ENCODE data around the gene S1PR1.
"Not testable (repeated sequence)": the region's sequence is repeated elsewhere in the genome, so short reads cannot be mapped to it uniquely, and the experiment has no call there.

The S1PR1 gene

DNA sequence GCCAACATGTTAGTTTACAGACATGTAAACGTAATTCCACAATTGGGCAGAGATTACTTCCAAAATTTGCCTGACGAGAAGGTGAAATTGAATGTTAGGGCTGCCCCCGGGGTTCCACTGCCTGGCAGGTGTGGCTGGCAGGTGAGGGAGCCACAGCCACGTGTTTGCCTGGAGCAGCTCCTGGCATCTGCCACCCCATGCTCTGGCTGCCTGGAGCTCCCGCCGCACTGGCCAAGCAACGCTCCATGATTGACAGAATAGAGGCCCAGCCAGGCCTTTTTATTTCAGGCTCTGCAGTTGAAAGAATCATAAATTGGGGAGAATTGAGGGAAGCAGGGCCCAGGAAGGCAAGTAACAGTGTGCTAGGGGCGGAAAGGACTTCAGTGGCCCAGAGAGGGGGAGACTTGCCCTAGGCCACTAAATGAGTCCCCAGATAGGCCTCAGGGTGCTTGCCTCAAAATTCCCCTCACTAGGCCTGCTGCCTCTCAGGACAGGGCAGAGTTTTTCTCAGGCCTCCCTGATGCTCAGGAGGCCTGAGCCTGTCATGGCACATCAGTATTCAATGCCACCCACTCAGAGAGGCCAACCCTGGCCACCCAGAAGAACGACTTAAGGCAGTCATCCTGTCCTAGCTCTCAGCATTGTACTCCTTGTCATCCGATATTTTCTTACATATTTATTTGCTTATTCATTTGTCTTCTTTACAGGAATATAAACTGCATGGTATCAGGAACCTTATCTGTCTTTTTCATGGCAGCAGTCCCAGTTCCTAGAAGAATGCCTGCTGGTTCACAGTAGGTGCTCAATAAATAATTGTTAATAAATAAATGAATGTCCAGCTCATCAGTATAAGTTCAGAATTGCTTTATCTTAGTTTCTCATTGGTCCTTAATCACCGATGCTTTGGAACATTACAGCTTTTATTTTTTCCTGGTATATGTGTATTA is 16.6 kb upstream of the S1PR1 start:
- no peak for DNase-seq (ENCODE audit: low read depth)

DNA sequence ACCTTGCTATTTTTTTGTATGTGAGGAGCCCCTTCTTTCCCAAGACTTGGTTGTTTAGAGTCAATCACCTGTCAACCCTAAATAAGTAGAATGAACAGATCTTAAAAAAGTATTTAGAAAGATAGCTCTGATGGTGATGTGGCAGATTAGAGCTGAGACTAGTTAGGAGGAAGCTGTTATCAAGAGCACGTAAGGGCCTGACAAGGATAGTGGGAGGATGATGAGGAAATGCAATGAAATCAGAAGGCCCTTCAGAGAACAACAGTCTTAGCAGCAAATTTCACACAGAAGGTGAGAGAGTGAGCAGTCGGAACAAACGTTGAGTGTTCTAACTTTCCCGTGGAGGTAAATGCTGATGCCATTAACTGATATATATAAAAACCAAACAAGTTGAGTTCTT is 15.9 kb upstream of the S1PR1 start:
- peak; percentile 37 for DNase-seq (ENCODE audit: low read depth)

DNA sequence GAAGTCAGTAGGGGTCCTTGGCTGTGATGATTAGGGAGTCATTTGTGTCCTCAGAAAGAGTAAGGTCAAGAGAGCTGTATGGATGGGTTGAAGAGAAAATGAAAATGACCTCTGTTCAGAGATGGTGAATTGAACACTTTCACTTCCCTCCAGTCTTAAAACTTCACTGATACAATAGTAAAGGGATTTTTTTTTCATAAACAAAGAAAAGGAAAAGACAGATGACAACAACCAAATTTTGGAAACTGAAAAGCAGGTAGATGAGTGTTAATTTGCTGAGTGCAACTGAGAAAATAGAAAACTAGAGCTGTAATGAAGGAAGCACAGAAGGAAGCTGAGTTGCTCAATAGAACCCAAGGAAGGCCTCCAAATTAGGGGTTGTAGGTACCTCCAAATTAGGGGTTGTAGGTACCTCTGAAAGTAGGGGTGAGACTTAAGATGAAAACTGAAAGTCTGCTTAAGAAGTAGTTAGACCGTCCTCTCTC is 14.8 kb upstream of the S1PR1 start:
- DNase-seq (ENCODE audit: low read depth), result no peak

DNA sequence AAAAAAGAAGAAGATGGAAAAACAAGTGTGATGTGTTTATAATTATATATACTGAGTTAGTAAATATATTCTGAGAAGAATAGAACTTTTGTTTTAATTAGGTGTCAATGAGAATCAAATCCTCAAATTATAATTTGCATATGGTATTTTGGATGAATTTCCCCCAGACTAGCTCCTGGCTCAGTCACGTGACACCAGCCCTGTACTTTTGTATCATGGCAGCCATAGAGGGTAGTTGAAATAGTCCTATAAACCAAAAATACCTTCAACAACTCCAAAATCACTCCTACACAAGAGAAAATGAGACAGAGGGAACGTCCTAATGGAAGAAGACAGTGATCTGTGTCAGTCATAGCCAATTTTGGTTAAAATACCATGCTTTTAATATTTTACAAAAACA is 9.0 kb upstream of the S1PR1 start:
- DNase-seq (ENCODE audit: low read depth), result no peak

DNA sequence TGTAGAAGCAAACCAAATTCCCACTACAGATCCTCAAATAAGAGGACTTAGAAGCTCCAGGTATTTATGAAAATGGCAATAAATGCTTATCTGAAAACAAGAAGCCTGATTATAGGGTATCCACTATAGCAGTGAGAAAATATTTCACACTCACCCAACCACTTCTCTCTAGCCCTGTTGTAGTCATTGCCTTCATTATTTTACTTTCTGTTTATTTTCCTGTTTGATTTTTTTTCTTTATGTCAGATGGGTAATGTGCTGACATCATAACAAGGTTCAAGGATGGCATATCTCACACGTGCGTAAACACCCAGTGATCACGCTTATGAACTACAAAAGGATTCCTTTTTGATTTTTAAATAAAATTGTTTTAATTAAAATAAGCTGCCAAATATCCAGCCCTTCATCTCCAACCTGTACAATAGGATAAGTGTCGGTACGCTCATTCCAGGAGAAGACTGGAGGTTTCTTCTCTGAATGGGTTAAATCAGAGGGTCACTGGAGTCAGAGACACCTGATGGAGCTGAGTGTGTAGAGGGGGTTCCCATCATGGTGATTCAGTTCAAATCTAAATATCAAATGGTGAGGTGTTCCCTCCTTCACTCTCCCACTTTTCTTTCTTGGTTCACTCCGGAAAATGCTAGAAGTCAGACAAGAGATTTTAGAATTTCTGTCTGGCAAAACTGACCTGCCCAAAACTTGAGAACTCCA is 8.2 kb upstream of the S1PR1 start:
- DNase-seq (ENCODE audit: low read depth), result no peak

DNA sequence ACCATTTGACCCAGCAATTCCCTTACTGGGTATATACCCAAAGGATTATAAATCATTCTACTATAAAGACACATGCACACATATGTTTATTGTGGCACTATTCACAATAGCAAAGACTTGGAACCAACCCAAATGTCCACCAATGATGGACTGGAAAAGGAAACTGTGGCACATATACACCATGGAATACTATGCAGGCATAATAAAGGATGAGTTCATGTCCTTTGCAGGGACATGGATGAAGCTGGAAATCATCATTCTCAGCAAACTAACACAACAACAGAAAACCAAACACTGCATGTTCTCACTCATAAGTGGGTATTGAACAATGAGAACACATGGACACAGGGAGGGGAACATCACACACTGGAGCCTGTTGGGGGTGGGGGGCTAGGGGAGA is 4.6 kb upstream of the S1PR1 start:
- not testable (repeated sequence) for DNase-seq (ENCODE audit: low read depth)

DNA sequence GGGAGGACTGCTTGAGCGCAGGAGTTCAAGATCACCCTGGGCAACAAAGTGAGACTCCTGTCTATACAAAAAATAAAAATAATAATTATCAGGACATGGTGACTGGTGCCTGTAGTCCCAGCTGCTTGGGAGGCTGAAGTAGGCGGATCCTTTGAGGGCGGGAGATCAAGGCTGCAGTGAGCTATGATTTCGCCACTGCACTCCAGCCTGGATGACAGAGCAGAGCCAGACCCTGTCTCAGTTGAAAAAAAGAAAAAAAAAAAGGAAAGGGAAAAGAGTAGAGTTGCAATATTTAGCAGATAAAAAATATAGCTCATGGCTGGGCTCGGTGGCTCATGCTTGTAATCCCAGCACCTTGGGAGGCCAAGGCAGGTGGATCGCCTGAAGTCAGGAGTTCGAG is 3.3 kb upstream of the S1PR1 start:
- DNase-seq (ENCODE audit: low read depth), result peak; percentile 20

DNA sequence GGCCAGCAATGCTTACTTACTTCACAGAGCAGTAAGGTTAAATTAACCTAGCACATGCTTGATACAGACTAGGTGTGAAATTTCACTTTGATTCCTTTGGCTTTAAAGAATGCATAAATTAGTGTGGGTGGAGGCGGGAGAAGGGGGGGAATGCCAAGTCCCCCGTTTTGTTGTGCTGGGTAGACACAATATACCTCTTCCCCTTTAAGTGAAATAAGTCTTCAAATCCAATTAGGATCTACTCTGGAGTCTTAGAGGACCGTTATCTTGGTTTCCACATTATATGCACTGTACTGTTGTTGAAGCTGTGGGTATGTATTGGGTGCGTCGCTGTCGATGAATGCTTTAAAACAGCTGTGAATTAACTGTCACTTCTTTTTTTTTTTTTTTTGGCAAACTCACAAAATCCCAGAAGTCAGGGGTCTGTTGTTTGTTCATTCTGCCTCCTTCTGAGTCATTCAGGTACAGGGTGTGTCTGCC is 1.6 kb upstream of the S1PR1 start:
- no peak for DNase-seq (ENCODE audit: low read depth)

DNA sequence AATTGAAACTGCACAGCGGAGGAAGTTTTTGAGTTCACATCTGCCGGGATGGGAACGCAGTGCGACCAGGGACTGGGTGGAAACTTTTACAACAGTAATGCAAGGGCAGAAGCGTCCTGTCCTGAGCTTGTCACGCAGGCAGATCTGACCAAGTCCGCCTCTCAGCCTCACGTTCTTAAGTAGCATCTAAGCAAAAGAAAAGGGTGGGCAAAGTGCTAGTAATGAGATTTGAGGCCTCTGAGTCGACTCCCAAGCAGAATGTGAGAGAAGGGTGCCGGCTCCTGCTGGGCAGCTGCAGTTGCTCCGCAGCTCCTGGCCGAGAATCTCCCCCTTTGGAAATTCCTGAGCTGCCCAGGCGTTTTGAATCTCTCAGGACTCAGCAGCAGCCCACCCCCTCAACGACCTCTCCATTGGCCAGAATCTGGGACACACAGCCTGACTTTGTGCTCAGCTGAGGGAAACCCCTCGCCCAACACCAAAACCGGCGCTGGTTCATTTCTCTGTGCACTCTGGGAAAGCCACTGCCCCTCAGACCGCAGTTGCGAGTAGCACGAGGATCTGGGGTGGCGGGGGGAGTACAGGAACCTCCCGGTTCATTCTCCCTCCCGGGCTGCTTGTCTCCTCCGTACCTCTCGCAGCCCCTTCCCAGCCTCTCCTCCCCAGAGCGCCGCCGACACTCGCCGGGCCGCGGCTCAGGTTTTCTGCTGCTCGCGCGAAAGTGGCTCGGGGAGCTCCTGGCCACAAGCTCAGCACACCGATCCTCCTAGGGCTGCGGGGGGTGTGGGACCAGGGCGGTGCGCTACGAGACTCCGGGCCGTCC is 913 bp upstream of the S1PR1 start:
- DNase-seq (ENCODE audit: low read depth), result peak; percentile 27

DNA sequence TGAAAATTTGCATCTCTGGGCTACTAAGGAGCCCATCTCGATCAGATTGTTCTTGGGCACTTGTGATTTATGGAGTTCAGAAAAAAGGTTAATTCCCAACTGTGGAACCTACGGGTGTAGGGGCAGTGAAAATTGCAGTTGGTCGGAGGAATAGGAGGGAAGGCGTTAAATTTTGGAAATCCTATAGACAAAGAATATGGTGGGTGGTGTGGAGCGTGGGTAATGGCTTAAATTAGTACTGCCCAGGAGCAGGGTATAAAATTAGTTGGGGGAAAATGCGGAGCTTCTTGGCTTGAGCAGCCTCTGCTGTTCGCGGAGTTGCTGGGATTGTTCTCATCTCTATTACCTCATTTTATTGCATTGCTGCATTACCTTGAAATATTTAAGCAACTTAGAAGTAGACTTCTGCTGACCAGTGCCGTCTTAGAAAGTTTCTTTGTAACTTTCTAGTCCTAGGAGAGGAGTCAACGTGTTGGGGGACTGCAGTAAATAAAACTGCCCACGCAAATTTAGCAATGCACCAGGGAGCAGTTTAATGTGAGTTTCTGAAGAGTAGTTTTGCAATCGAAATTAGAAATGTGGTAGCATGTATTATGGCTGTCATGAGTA is 514 bp downstream of the S1PR1 start:
- DNase-seq (ENCODE audit: low read depth), result peak; percentile 95

DNA sequence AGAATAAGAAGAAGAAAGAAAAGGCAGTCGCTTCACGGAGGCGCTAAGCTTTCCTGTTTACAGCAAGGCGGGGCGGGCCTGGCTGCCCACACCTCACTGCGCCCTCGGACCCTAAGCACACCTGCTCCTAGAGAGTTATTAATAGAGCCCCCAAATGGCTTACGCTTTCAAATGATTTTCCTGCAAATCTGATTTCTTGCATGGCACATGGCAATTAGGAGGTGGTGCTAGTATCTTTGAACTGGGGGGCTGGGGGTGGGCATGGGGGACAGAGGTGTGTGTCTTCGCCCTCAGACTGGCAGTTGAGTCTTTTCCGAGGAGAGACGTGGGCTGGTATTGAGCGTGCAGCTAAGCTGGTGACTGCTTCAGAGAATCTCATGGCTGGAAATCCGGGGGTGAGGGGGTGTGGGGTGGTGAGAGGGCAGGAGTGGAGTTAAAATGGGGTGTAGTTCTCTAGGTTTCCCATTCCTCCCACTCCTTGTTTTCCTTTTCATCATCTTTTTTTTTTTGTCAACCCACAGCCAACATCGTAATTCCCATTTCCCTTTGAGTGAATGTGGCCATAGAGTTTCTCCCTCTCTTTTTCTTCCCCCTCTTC is 1.3 kb downstream of the S1PR1 start:
- no peak for DNase-seq (ENCODE audit: low read depth)

DNA sequence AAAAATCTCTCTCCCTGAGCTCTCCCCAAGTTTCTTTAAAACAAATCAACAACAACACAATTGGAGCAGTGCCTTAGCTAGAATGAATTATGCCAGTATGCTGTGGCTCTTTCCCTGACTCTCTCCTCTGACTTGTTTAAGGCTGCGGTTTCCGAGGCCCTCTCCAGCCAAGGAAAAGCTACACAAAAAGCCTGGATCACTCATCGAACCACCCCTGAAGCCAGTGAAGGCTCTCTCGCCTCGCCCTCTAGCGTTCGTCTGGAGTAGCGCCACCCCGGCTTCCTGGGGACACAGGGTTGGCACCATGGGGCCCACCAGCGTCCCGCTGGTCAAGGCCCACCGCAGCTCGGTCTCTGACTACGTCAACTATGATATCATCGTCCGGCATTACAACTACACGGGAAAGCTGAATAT is 1.9 kb downstream of the S1PR1 start:
- DNase-seq (ENCODE audit: low read depth), result peak; percentile 92

DNA sequence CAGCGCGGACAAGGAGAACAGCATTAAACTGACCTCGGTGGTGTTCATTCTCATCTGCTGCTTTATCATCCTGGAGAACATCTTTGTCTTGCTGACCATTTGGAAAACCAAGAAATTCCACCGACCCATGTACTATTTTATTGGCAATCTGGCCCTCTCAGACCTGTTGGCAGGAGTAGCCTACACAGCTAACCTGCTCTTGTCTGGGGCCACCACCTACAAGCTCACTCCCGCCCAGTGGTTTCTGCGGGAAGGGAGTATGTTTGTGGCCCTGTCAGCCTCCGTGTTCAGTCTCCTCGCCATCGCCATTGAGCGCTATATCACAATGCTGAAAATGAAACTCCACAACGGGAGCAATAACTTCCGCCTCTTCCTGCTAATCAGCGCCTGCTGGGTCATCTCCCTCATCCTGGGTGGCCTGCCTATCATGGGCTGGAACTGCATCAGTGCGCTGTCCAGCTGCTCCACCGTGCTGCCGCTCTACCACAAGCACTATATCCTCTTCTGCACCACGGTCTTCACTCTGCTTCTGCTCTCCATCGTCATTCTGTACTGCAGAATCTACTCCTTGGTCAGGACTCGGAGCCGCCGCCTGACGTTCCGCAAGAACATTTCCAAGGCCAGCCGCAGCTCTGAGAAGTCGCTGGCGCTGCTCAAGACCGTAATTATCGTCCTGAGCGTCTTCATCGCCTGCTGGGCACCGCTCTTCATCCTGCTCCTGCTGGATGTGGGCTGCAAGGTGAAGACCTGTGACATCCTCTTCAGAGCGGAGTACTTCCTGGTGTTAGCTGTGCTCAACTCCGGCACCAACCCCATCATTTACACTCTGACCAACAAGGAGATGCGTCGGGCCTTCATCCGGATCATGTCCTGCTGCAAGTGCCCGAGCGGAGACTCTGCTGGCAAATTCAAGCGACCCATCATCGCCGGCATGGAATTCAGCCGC is 2.5 kb downstream of the S1PR1 start:
- DNase-seq (ENCODE audit: low read depth), result no peak

DNA sequence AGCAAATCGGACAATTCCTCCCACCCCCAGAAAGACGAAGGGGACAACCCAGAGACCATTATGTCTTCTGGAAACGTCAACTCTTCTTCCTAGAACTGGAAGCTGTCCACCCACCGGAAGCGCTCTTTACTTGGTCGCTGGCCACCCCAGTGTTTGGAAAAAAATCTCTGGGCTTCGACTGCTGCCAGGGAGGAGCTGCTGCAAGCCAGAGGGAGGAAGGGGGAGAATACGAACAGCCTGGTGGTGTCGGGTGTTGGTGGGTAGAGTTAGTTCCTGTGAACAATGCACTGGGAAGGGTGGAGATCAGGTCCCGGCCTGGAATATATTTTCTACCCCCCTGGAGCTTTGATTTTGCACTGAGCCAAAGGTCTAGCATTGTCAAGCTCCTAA is 3.2 kb downstream of the S1PR1 start:
- DNase-seq (ENCODE audit: low read depth), result no peak

DNA sequence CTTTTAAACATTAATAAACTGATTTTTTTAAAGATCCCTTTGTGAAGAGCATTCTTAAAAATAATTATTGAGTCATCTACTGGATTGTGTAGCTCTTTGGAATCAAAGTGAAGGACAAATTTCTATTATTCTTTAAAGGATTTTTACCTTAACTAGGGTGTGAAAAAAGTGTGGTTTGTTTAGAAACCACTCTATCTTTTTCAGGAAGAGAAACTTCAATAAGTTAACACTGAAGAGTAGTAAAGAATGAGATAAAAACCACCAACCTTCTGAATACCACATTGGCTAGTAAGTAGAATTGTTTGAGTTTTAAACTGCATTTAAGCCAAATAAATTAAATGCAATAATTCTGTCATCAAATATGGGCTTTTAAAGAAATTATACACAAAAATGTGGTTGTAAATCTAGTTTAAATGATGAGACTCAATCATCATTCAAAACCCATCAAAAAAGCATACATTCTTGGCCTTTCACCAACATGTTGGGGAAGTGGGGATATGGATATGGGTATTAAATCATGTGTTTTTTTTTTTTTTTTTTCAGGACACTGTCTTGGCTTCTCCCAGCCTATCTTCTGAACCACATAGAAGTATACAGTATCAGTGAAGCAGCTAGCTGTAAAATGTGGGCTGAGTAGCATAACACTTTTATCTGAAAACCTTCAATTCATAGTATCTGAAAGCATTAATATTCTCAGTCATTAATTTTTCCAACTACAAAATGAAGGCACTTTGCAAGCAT is 4.8 kb downstream of the S1PR1 start:
- no peak for DNase-seq (ENCODE audit: low read depth)

DNA sequence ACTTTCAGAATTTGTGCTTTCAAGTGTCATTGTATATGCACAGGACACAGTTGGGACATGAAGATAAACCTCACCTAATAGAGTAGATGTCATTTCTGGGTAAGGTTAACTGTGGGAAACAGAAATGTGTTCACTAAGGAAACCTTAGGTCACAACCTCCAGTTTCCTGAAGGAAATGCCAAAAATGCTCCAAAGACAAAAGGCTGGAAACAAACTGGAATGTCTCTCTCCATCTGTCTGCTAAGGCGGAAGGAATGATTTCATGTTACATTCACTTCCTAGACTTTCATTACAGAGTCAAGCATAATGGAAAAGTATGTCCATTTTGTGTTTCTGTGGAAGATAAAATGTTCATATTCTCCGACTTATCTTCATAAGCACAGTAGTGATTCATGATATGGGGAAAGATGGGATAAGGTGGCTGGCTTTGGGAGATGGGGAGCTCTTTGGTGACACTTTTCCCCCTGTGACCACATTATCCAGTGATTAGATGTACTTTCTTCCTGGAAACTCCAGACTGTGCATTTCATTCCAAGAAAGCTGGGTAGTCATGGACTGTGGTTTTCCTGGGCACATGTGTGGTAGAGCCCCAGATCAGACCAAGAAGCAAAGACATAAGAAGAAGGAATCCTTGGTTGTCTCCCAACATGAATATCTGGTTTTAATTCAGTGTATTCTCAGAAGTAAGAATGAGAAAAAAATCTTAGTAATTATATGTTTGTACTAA is 5.7 kb downstream of the S1PR1 start:
- DNase-seq (ENCODE audit: low read depth), result peak; percentile 41

DNA sequence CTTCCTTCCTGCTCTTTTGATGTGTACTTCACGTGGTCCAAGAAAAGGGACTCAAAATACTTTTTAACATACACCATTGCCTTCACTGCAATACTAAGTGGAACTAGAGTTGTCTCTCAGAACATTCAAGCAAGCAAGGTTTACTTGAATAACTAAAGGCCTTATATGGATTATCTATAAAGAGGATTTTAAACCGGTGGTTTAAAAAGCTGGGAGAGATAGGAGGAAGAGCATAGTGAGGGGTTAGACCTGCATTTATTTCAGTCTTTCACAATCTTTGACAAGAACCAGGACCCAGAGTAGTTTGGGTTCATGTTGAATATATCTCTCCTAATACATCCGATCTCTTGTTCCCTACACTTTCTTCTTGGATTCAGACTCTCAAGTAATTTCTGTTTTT is 6.9 kb downstream of the S1PR1 start:
- no peak for DNase-seq (ENCODE audit: low read depth)

DNA sequence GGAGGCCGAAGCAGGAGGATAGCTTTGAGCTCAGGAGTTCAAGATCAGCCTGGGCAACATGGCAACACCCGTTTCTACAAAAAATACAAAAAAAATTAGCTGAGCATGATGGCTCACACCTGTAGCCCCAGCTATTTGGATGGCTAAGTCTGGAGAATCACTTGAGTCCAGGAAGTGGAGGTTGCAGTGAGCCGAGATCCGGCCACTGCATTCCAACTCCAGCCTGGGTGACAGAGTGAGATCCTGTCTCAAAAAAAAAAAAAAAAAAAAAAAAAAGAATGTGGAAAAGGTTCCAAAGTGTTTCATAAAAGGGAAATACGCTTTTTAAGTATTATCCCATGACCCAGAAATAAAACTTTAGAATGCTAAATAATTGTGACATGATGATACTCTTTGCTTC is 8.0 kb downstream of the S1PR1 start:
- DNase-seq (ENCODE audit: low read depth), result no peak
